Ishikawa (cell line): ENCODE measurements around the gene ADAM33.
A peak's percentile ranks its signal among the peaks of the same experiment; 100 is the strongest.

Experiments
- CEBPB ChIP-seq: IDR thresholded peaks from 2 replicates; pipeline ENCODE4 v1.6.1; 2012
- CREB1 ChIP-seq: IDR thresholded peaks from 2 replicates; pipeline ENCODE4 v1.6.1; 2012; ENCODE audit warnings: low read depth
- EGR1 ChIP-seq: IDR thresholded peaks from 2 replicates; pipeline ENCODE4 v1.6.1; 2012
- EP300 ChIP-seq: IDR thresholded peaks from 2 replicates; pipeline ENCODE4 v1.6.1; 2012; ENCODE audit warnings: borderline replicate concordance
- FOXM1 ChIP-seq: IDR thresholded peaks from 2 replicates; pipeline ENCODE4 v1.6.1; 2012; ENCODE audit warnings: low read depth, borderline replicate concordance
- MAX ChIP-seq: IDR thresholded peaks from 2 replicates; pipeline ENCODE4 v1.6.1; 2012
- NFIC ChIP-seq: IDR thresholded peaks from 2 replicates; pipeline ENCODE4 v1.6.1; 2012
- RAD21 ChIP-seq: IDR thresholded peaks from 2 replicates; pipeline ENCODE4 v1.6.1; 2012; ENCODE audit warnings: low read depth
- REST ChIP-seq: IDR thresholded peaks from 2 replicates; pipeline ENCODE4 v1.6.1; 2012; ENCODE audit warnings: low read depth, mild to moderate bottlenecking
- TAF1 ChIP-seq: IDR thresholded peaks from 2 replicates; pipeline ENCODE4 v1.6.1; 2012; ENCODE audit warnings: low read depth, mild to moderate bottlenecking
- TCF12 ChIP-seq: IDR thresholded peaks from 2 replicates; pipeline ENCODE4 v1.6.1; 2012; ENCODE audit warnings: low read depth
- TEAD4 ChIP-seq: IDR thresholded peaks from 2 replicates; pipeline ENCODE4 v1.6.1; 2012
- USF1 ChIP-seq: IDR thresholded peaks from 2 replicates; pipeline ENCODE4 v1.6.1; 2012
- YY1 ChIP-seq: IDR thresholded peaks from 2 replicates; pipeline ENCODE4 v1.6.1; 2012; ENCODE audit warnings: low read depth
- ZBTB7A ChIP-seq: IDR thresholded peaks from 2 replicates; pipeline ENCODE4 v1.6.1; 2012; ENCODE audit warnings: low read depth

The ADAM33 gene

GRCh38 chr20:3635346-3635745 lies 46.5 kb downstream of the ADAM33 start:
- TF ChIP-seq FOXM1 (no peak), CREB1 (no peak), ZBTB7A (no peak), CEBPB (no peak), TCF12 (no peak), TEAD4 (no peak), YY1 (no peak), MAX (no peak), EP300 (no peak), NFIC (no peak), TAF1 (no peak), REST (no peak), USF1 (no peak), EGR1 (no peak)

GRCh38 chr20:3633913-3634478 lies 47.8 kb downstream of the ADAM33 start:
- TF ChIP-seq TCF12 = no peak

- TF ChIP-seq TAF1 (no peak), EGR1 (no peak), YY1 (no peak), RAD21 (peak; percentile 43)
Measured at GRCh38 chr20:3632311-3633004, 49.4 kb downstream of the ADAM33 start.

- TF ChIP-seq TAF1 = no peak
- TF ChIP-seq EP300 = no peak
- no peak for TF ChIP-seq TCF12
- no peak for TF ChIP-seq TEAD4
- no peak for TF ChIP-seq EGR1
- no peak for TF ChIP-seq YY1
Measured at GRCh38 chr20:3631534-3631933, 50.3 kb downstream of the ADAM33 start.

GRCh38 chr20:3630429-3630828 lies 51.4 kb downstream of the ADAM33 start:
- TF ChIP-seq MAX = no peak

- no peak for TF ChIP-seq TEAD4
- no peak for TF ChIP-seq TCF12
- TF ChIP-seq CREB1 = no peak
- no peak for TF ChIP-seq TAF1
- TF ChIP-seq MAX = no peak
Measured at GRCh38 chr20:3629893-3630292, 51.9 kb downstream of the ADAM33 start.

GRCh38 chr20:3628502-3629314 lies 53.1 kb downstream of the ADAM33 start:
- TF ChIP-seq USF1 = no peak
- TF ChIP-seq EGR1 = no peak
- TF ChIP-seq NFIC = no peak
- no peak for TF ChIP-seq CEBPB
- no peak for TF ChIP-seq EP300
- no peak for TF ChIP-seq CREB1
- TF ChIP-seq FOXM1 = no peak
- no peak for TF ChIP-seq ZBTB7A
- no peak for TF ChIP-seq YY1
- no peak for TF ChIP-seq MAX
- no peak for TF ChIP-seq TCF12
- TF ChIP-seq RAD21 = no peak
- TF ChIP-seq TAF1 = no peak
- TF ChIP-seq REST = no peak
- no peak for TF ChIP-seq TEAD4
